HepG2 (cell line): ENCODE results near the gene ZDHHC9. TPM values are rescaled to one million over a fixed set of nuclear protein-coding genes. Genes with fewer than 3 reads are reported as not detected.

Experiments
- ATAC-seq: fragments of 200-7000 bp; cut with Tn5 transposase; 3 replicates; pipeline ENCODE4 v1.9.1; 2020; ENCODE audit warnings: mild to moderate bottlenecking, moderate library complexity
- BruUV-seq: library from RNA; stranded (reverse); fragments of 400-500 nt; replicated peaks from 2 replicates; lab custom pipeline; 2021; lab: Mats Ljungman, UMichigan
- CTCF ChIA-PET: fragments of 300-600 bp; formaldehyde crosslinking; extraction: SDS; loops from one replicate; lab custom pipeline; 2021; ENCODE audit warnings: low total read pairs, inconsistent platforms, low intra/inter-chr PET ratio; lab: Yijun Ruan, JAX
- POLR2A ChIA-PET: fragments of 350-600 bp; sonication (Branson Sonifier 250); formaldehyde crosslinking; loops from one replicate; lab custom pipeline; 2020; ENCODE audit warnings: antibody characterized with exemption, inconsistent platforms; lab: Yijun Ruan, JAX
- DNase-seq: peaks from one replicate; pipeline ENCODE4 v3.0.0-alpha.2; 2015; ENCODE audit warnings: low spot score
- FAIRE-seq: peaks from 3 replicates; lab custom pipeline; 2011; peaks lifted over from hg19 to GRCh38; lab: Jason Lieb, UNC
- H2AFZ ChIP-seq: one replicate; pipeline ENCODE4 v1.6.1; 2011; ENCODE audit warnings: low read length, inconsistent platforms
- H3K27ac ChIP-seq: fragments of 300-600 bp; 3 replicates; pipeline ENCODE4 v1.8.0; 2011; ENCODE audit warnings: mixed run types, mild to moderate bottlenecking, mixed read lengths, low read length, inconsistent platforms; ENCODE audit not compliant: insufficient read depth; ENCODE audit errors: extremely low read length
- H3K27me3 ChIP-seq, 2 experiments: fragments of 200-600 bp in 1 of 2; 2 replicates in 1 of 2; 3 replicates in 1 of 2; pipeline versions ENCODE4 v1.6.0 to v1.8.0; 2011; ENCODE audit warnings: low read length in 2 of 2, mild to moderate bottlenecking in 2 of 2, moderate library complexity in 2 of 2, inconsistent platforms in 1 of 2; ENCODE audit not compliant: insufficient read depth in 2 of 2, control insufficient read depth in 1 of 2
- H3K36me3 ChIP-seq, 2 experiments: fragments of 200-600 bp in 1 of 2; replicated peaks in 1 of 2; 2 replicates in 1 of 2; 3 replicates in 1 of 2; pipeline versions ENCODE4 v1.5.1 to v1.8.0; 2011; ENCODE audit warnings: low read length in 2 of 2, inconsistent platforms in 1 of 2; ENCODE audit not compliant: insufficient read depth in 2 of 2, control insufficient read depth in 1 of 2
- H3K4me1 ChIP-seq: 2 replicates; pipeline ENCODE4 v1.5.1; 2012; ENCODE audit warnings: low read length, inconsistent platforms; ENCODE audit not compliant: insufficient read depth
- H3K4me2 ChIP-seq: 2 replicates; pipeline ENCODE4 v1.6.0; 2011; ENCODE audit warnings: low read depth, low read length, inconsistent platforms
- H3K4me3 ChIP-seq, 3 experiments: fragments of 200-600 bp in 1 of 3; sonication (generic), shearing (Covaris generic) in 1 of 3; replicated peaks in 1 of 3; 2 replicates each; pipeline ENCODE4 v1.5.1; 2011 to 2016; ENCODE audit warnings: low read length in 3 of 3, inconsistent platforms in 2 of 3, low read depth in 2 of 3, mild to moderate bottlenecking in 2 of 3, control low read depth in 1 of 3, mixed read lengths in 1 of 3; ENCODE audit not compliant: insufficient read depth in 1 of 3
- H3K79me2 ChIP-seq: one replicate; pipeline ENCODE4 v1.6.1; 2011; ENCODE audit warnings: low read length, inconsistent platforms; ENCODE audit not compliant: insufficient read depth
- H3K9ac ChIP-seq: 2 replicates; pipeline ENCODE4 v1.6.0; 2011; ENCODE audit warnings: mild to moderate bottlenecking, low read depth, low read length, inconsistent platforms; ENCODE audit not compliant: insufficient read depth
- H3K9me3 ChIP-seq: 2 replicates; pipeline ENCODE4 v1.5.1; 2012; ENCODE audit warnings: mild to moderate bottlenecking, low read length
- H4K20me1 ChIP-seq: 2 replicates; pipeline ENCODE4 v1.6.0; 2011; ENCODE audit warnings: inconsistent platforms, mild to moderate bottlenecking, low read length, moderate library complexity; ENCODE audit not compliant: insufficient read depth
- CAMTA2 ChIP-seq: sonication (generic); formaldehyde crosslinking; IDR thresholded peaks from 2 replicates; pipeline ENCODE4 v1.4.0; 2020; ENCODE audit warnings: mild to moderate bottlenecking, missing genetic modification reagents, borderline replicate concordance
- EP300 ChIP-seq, 3 experiments: sonication (generic) in 1 of 3; formaldehyde crosslinking in 1 of 3; IDR thresholded peaks; 2 replicates each; pipeline versions ENCODE4 v1.5.1 to v1.6.1; 2011 to 2020; ENCODE audit warnings: low read depth in 2 of 3, low read length in 2 of 3, borderline replicate concordance in 1 of 3, improper control_type of control experiment in 1 of 3, mild to moderate bottlenecking in 1 of 3, missing genetic modification reagents in 1 of 3, moderate library complexity in 1 of 3
- ESRRA ChIP-seq: sonication (generic); formaldehyde crosslinking; IDR thresholded peaks from 2 replicates; pipeline ENCODE4 v1.5.1; 2020; ENCODE audit warnings: mild to moderate bottlenecking, low read depth, missing genetic modification reagents
- HDAC2 ChIP-seq: sonication (generic); formaldehyde crosslinking; IDR thresholded peaks from 2 replicates; pipeline ENCODE4 v1.4.0; 2020; ENCODE audit warnings: missing genetic modification reagents
- JDP2 ChIP-seq: sonication (generic); formaldehyde crosslinking; IDR thresholded peaks from 2 replicates; pipeline ENCODE4 v1.8.1; 2022; ENCODE audit warnings: missing genetic modification reagents, borderline replicate concordance
- POLR2AphosphoS2 ChIP-seq: IDR thresholded peaks from 2 replicates; pipeline ENCODE4 v1.6.1; 2011; ENCODE audit warnings: low read depth, low read length, improper control_type of control experiment
- SMC3 ChIP-seq: IDR thresholded peaks from 2 replicates; pipeline ENCODE4 v1.6.1; 2011; ENCODE audit warnings: low read length, improper control_type of control experiment
- STAG1 ChIP-seq: sonication (generic); formaldehyde crosslinking; IDR thresholded peaks from 2 replicates; pipeline ENCODE4 v1.4.0; 2020; ENCODE audit warnings: missing genetic modification reagents
- SYNCRIP ChIP-seq: fragments of 200-400 bp; formaldehyde crosslinking; IDR thresholded peaks from 2 replicates; pipeline ENCODE4 v1.6.1; 2018; ENCODE audit warnings: mild to moderate bottlenecking, low read depth, low read length; ENCODE audit not compliant: insufficient read depth
- ZC3H4 ChIP-seq: sonication (generic); formaldehyde crosslinking; IDR thresholded peaks from 2 replicates; pipeline ENCODE4 v1.4.0; 2020; ENCODE audit warnings: missing genetic modification reagents, borderline replicate concordance
- ZFP1 ChIP-seq: IDR thresholded peaks from 2 replicates; pipeline ENCODE4 v1.6.1; 2016
- ZNF136 ChIP-seq: sonication (generic); formaldehyde crosslinking; IDR thresholded peaks from 2 replicates; pipeline ENCODE4 v1.8.1; 2022; ENCODE audit warnings: low read depth, mild to moderate bottlenecking, moderate library complexity, missing genetic modification reagents
- ZNF510 ChIP-seq: sonication (generic); formaldehyde crosslinking; IDR thresholded peaks from 2 replicates; pipeline ENCODE4 v1.4.0; 2020; ENCODE audit warnings: low read depth, mild to moderate bottlenecking, missing genetic modification reagents
- ZSCAN12 ChIP-seq: sonication (generic); formaldehyde crosslinking; IDR thresholded peaks from 2 replicates; pipeline ENCODE4 v1.9.0; 2021; ENCODE audit warnings: mild to moderate bottlenecking, missing genetic modification reagents
- WGBS: methylation state at CpG from one replicate; pipeline ENCODE4 v1.1.6; 2017; ENCODE audit warnings: low lambda C conversion rate; 5-methylcytosine and 5-hydroxymethylcytosine counted together
- in situ Hi-C: cut with HindIII; loops from 2 replicates; pipeline ENCODE4 v1.10.0; 2017; ENCODE audit warnings: low pct_unique_long_range_greater_than_20kb; ENCODE audit not compliant: extremely low pct_ligation_motif_present
- intact Hi-C: fragments of 100-400 bp; cut with micrococcal nuclease; formaldehyde crosslinking; loops from one replicate; pipeline ENCODE4 v1.10.0; 2022; ENCODE audit not compliant: unreplicated experiment
- polyA plus RNA-seq, 8 experiments: library from polyadenylated mRNA; depleted of rRNA in 3 of 8; stranded (reverse) in 7 of 8; unstranded in 1 of 8; fragments of >200 nt; fragmentation: Illumina TruSeq in 4 of 8; extraction: Trizol in 4 of 8; gene quantifications; 2 replicates each; pipeline versions ENCODE4 v1.2.1 to v1.2.3, GENCODE V29; 2011 to 2016; ENCODE audit warnings: low read depth in 4 of 8, missing spikeins in 1 of 8, mixed read lengths in 1 of 8; ENCODE audit not compliant: insufficient read depth in 1 of 8
- total RNA-seq, 5 experiments: library from RNA; depleted of rRNA; stranded (reverse); fragments of >200 nt; fragmentation: Illumina TruSeq; extraction: Trizol; gene quantifications; 2 replicates each; pipeline ENCODE4 v1.2.3, GENCODE V29; 2016; ENCODE audit warnings: low read depth in 1 of 5
- TF ChIP-seq, protein P1 (sequence below): sonication (generic); IDR thresholded peaks from 2 replicates; pipeline ENCODE4 v1.6.1; 2016; ENCODE audit warnings: low read depth, borderline replicate concordance

The ZDHHC9 gene
- total and polyA plus RNA-seq, 2 of the 13 experiments (the other 11 are each of a cell fraction or from before 2014, with no cell fraction given), result 28.3 to 53.1 TPM

DNA sequence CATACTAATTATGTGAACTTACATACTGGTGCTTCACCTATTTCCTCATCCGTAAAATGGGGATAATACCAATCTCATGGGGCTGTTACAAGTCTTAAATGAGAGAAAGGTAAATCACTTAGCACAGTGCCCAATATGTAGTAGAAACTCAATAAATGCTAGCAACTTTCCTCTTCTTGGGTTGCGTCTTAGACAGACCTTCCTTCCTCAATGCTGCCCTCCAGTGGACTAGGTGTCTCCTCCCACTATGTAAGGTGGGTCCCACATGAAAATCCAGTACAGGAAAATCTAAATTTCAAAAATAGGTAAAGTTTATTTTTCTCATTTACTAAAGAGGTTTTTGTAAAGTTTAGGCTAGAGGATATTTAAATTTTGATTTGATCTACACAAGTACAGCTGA, 20.6 kb downstream of the ZDHHC9 start (continued):
- no peak for TF ChIP-seq SYNCRIP
- no peak for TF ChIP-seq ZSCAN12
- peak; percentile 35 for TF ChIP-seq STAG1 (CRISPR knock-in tag)
- peak; percentile 35; the same call in 1 of the 2 replicates for TF ChIP-seq SMC3

DNA sequence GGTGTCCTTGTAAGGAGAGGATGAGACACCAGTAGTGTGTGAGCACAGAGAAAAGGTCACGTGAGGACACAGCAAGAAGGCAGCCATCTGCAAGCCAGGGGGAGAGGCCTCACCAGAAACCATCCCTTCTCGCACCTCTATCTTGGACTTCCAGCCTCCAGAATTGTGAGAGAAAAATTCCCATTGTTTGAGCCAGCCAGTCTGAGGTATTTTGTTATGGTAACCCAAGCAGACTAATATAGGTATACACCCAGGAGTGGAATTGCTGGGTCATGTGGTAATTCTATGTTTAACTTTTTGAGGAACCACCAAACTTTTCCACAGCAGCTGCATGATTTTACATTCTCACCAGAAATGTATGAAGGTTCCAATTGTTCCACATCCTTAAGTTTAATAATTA, 25.6 kb downstream of the ZDHHC9 start:
- H3K4me3 ChIP-seq, result no peak overlapping the region
- no peaks in the 10 kb centered on the region for H4K20me1 ChIP-seq
- H3K27me3 ChIP-seq, result no peaks in the 10 kb centered on the region
- no peak overlapping the region for H3K27ac ChIP-seq
- FAIRE-seq (no peak), ATAC-seq (no peak), DNase-seq (no peak)
- BruUV-seq, result no TSS peak
- WGBS, result no CpG with 5 or more reads among the region's 2 CpGs
- CTCF ChIA-PET, result no interaction called here
- H3K9ac ChIP-seq, result no peak overlapping the region
- in situ Hi-C loops (no loop called here), intact Hi-C loops (no loop called here)
- no peaks in the 10 kb centered on the region for H3K4me1 ChIP-seq
- H3K9me3 ChIP-seq, result no peaks in the 10 kb centered on the region
- TF ChIP-seq ZNF136 (CRISPR knock-in tag) (no peak), EP300 (IDR thresholded peaks at IDR 0.05; ENCODE audit: low read depth in 2 of 2, low read length in 2 of 2) (no peak), EP300 (CRISPR knock-in tag; IDR thresholded peaks at IDR 0.05; ENCODE audit: borderline replicate concordance) (no peak), CAMTA2 (CRISPR knock-in tag) (no peak), ZC3H4 (CRISPR knock-in tag) (no peak), ZFP1 (CRISPR knock-in tag) (no peak), ESRRA (CRISPR knock-in tag) (no peak), JDP2 (CRISPR knock-in tag) (no peak), HDAC2 (CRISPR knock-in tag) (no peak), POLR2AphosphoS2 (no peak), ZNF510 (CRISPR knock-in tag) (no peak)
- TF ChIP-seq, protein P1, sequence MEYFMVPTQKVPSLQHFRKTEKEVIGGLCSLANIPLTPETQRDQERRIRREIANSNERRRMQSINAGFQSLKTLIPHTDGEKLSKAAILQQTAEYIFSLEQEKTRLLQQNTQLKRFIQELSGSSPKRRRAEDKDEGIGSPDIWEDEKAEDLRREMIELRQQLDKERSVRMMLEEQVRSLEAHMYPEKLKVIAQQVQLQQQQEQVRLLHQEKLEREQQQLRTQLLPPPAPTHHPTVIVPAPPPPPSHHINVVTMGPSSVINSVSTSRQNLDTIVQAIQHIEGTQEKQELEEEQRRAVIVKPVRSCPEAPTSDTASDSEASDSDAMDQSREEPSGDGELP, result no peak
- POLR2A ChIA-PET, result no interaction called here
- H3K79me2 ChIP-seq, result no peaks in the 10 kb centered on the region
- peaks cover 3 to 26% of the 10 kb centered on the region in 2 experiments for H3K36me3 ChIP-seq
- H3K4me2 ChIP-seq, result no peak overlapping the region
- no peak overlapping the region for H2AFZ ChIP-seq
